IMR-90 (cell line): Measurements from ENCODE around the gene FGD3.

Experiments used
- CHD1 ChIP-seq: IDR thresholded peaks from 2 replicates; pipeline ENCODE4 v1.6.1; 2012; ENCODE audit warnings: low read depth, low read length, improper control_type of control experiment
- CTCF ChIP-seq: conservative IDR thresholded peaks from 2 replicates; pipeline ENCODE4 v1.5.1; 2012; ENCODE audit warnings: mild to moderate bottlenecking, low read depth, low read length, improper control_type of control experiment
- POLR2A ChIP-seq: IDR thresholded peaks from 2 replicates; pipeline ENCODE4 v1.6.1; 2012; ENCODE audit warnings: mild to moderate bottlenecking, low read depth, low read length
- RCOR1 ChIP-seq: IDR thresholded peaks from 2 replicates; pipeline ENCODE4 v1.6.1; 2012; ENCODE audit warnings: mild to moderate bottlenecking, low read length, improper control_type of control experiment; ENCODE audit not compliant: insufficient replicate concordance

GRCh38 chr9:93057703-93058354 lies 110.5 kb downstream of the FGD3 start:
- TF ChIP-seq CTCF (no peak), RCOR1 (no peak), POLR2A (no peak), CHD1 (no peak)
